LNCaP clone FGC (cell line): ENCODE measurements around the gene BTBD9.

Experiments used
- DNase-seq: peaks from one replicate; pipeline ENCODE4 v3.0.0-alpha.2; 2011; ENCODE audit warnings: low read depth
- H3K4me3 ChIP-seq: 2 replicates; pipeline ENCODE4 v1.5.1; 2011; ENCODE audit warnings: mild to moderate bottlenecking, low read depth, low read length, control low read depth
- TF ChIP-seq, protein P1 (sequence below): IDR thresholded peaks from 2 replicates; pipeline ENCODE4 v1.5.1; 2012; ENCODE audit warnings: mild to moderate bottlenecking; ENCODE audit not compliant: control insufficient read depth, insufficient read depth; ENCODE audit errors: extremely low read depth

Gene BTBD9

DNA sequence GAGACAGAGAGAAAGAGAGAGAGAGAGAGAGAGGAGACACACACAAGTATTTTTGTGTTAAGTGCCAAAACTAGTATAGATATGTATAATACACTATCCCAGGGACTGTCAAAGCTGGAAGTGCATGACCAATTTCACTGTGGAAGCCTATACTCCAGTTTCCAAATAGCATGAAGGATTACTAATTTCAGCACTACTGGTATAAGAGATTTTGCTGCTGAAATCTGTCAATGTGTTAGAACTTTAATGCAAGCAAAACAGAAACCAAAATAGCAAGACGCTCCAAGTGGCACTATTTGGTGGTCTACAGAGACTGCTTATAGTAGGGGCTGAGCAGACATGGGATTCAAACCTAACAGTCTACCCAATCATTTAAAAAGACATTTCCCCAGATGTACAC lies 284.8 kb downstream of the BTBD9 start:
- no peak overlapping the region for H3K4me3 ChIP-seq
- no peak for DNase-seq
- TF ChIP-seq, protein P1, sequence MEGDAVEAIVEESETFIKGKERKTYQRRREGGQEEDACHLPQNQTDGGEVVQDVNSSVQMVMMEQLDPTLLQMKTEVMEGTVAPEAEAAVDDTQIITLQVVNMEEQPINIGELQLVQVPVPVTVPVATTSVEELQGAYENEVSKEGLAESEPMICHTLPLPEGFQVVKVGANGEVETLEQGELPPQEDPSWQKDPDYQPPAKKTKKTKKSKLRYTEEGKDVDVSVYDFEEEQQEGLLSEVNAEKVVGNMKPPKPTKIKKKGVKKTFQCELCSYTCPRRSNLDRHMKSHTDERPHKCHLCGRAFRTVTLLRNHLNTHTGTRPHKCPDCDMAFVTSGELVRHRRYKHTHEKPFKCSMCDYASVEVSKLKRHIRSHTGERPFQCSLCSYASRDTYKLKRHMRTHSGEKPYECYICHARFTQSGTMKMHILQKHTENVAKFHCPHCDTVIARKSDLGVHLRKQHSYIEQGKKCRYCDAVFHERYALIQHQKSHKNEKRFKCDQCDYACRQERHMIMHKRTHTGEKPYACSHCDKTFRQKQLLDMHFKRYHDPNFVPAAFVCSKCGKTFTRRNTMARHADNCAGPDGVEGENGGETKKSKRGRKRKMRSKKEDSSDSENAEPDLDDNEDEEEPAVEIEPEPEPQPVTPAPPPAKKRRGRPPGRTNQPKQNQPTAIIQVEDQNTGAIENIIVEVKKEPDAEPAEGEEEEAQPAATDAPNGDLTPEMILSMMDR = no peak

DNA sequence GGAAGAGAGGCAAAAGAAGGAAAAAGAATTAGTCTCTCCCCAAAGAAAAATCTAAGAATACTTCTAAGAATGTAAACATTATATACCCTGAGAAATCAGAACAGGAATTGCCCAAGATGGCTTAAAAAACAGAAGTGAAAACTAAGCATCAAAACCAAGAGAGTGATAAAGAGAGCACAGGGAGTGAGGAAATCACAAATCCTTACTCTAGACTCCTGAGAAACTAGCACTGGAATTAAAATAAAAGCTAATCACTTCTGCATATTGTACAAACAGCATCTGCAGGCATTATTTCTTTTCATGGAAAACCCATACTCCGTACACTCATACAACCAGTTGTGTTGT lies 285.7 kb downstream of the BTBD9 start:
- TF ChIP-seq, protein P1 = no peak
- H3K4me3 ChIP-seq = no peak overlapping the region
- DNase-seq = no peak

DNA sequence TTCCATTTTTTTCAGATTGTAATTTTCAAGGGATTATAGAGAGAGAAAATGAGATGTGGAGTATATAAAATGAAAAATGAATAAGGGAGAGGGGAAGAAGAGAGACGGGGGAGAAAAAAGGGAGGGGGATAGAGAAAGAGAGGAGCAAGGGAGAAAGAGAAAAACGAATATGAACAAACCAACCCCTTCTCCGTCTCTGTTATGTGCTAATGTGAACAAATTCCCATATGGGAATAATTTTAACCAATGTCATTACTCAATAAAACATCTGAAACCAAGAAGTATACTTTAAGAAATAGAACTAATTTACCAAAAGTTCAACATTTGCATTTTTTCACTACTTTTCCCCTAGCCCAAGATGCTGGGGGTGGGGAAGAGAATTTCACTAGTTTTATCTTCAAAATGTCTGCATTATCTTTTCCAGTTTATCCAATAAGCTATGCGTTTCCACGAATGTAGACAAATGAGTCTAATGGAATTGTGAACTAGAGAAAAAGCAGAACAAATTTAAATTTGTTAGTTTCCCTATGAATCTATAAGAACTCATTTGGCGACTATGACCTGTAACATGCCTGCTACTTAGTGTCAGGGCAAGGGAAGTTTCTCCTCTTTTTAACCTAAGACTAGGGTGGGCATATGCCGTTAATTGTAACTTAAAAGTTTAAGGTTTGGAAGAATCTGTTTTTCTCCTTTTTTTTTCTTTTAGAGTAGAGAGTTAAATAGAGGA lies 286.3 kb downstream of the BTBD9 start:
- TF ChIP-seq, protein P1 = no peak
- H3K4me3 ChIP-seq = no peak overlapping the region
- DNase-seq = no peak

DNA sequence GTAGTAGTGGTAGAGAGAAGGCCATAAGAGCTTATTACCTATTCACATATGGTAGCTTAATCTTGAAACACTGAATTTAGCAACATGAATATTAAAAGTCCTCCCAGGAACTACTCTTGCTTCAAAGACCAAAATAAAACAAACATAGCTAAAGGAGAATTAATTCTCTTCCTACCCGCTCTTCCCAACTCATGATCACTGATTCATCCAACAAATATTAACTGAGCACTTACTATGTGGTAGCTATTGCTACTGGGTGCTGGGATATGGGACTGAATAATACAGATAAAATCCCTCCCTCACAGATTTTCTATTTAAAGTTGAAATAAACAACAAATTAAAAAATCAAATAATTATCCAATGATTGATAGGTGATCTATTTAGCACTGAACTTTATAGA lies 287.1 kb downstream of the BTBD9 start:
- no peak overlapping the region for H3K4me3 ChIP-seq
- DNase-seq = no peak
- TF ChIP-seq, protein P1 = no peak

DNA sequence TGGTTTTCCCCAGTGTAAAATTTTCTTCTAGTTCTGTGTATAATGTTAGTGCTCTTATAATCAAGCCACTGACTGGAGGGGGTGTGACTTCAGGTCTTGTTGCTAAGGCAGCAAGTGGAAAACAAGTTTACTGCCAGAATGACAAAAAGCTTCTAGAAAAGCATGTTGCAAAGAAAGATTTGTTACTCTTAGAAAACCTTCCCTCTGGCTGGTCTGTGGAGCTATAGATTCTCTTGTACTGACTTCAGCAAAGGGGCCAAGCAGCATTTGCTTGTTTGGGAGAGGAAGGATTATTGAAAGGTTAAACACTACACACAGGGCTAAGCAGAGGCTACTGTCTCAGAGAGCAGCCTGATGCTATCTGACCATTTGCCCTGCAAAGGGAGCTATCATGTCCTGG lies 288.8 kb downstream of the BTBD9 start:
- DNase-seq = no peak
- H3K4me3 ChIP-seq = no peak overlapping the region
- TF ChIP-seq, protein P1 = no peak

DNA sequence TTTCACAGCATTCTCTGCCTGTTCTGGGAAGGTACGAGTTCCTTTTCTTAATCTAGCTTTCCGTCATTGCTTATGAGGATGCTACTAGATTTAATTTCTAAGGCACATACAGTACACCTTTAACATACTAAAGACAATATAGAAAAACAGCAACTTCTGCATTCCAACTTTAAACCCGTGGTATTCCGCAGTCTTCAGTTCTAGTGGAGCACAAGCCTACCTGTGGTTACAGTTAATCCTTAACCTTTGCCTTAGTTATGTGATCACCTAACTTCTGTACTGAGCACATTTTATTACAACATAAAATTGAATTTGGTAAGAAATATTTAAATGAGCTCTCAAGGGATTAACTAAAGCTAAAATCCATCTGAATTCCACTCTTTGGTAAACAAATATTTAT lies 289.5 kb downstream of the BTBD9 start:
- no peak overlapping the region for H3K4me3 ChIP-seq
- DNase-seq = no peak
- TF ChIP-seq, protein P1 = no peak

DNA sequence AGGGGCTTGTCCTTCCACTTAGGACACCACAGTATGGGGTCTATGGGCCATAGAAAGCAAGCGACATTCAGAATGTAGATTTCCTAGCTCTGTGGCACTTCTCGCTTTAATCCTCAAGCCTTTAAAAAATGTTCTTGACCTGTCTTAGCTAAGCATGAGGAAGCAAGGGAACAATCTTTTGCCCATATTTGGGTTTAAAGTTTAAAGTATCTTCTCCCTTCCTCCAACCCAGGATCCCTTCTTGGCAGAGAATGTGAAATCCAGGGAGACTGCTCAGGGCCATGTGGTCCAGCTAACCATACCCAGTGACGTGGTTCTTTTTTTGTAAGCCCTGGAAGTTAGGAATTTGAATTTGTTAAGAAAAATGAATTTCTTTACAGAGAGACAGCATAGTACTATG lies 289.9 kb downstream of the BTBD9 start:
- no peak for DNase-seq
- TF ChIP-seq, protein P1 = no peak
- H3K4me3 ChIP-seq = no peak overlapping the region
